Right cardiac atrium (tissue), 5 donors: Measurements from ENCODE around the gene PPFIBP2. TPM values are rescaled to one million over a fixed set of nuclear protein-coding genes. Genes with fewer than 3 reads are reported as not detected.

Source experiments
- ATAC-seq, 2 donors: fragments of 200-7000 bp; cut with Tn5 transposase; one replicate each; pipeline versions ENCODE4 v1.8.0 to v1.9.1; 2020; ENCODE audit warnings: moderate library complexity in 2 of 2, mild to moderate bottlenecking in 1 of 2
- DNase-seq, 3 donors: peaks; one replicate each; pipeline ENCODE4 v3.0.0-alpha.2; 2020
- H3K27ac ChIP-seq: one replicate; pipeline ENCODE4 v1.5.1; 2013; ENCODE audit warnings: mild to moderate bottlenecking, low read length, control low read depth, moderate library complexity
- H3K27me3 ChIP-seq: one replicate; pipeline ENCODE4 v1.6.1; 2013; ENCODE audit not compliant: control insufficient read depth, insufficient read depth
- H3K4me1 ChIP-seq: one replicate; pipeline ENCODE4 v1.6.1; 2013; ENCODE audit warnings: low read length; ENCODE audit not compliant: control insufficient read depth, insufficient read depth
- H3K4me3 ChIP-seq: one replicate; pipeline ENCODE4 v1.5.1; 2013; ENCODE audit warnings: low read length, control low read depth
- H3K9me3 ChIP-seq: one replicate; pipeline ENCODE4 v1.6.1; 2013; ENCODE audit warnings: low read length; ENCODE audit not compliant: control insufficient read depth
- WGBS: extraction: QIAGEN DNeasy Blood & Tissue Kit; methylation state at CpG from one replicate; pipeline ENCODE4 v1.1.7; 2013; 5-methylcytosine and 5-hydroxymethylcytosine counted together
- intact Hi-C, 4 donors: fragments of 100-400 bp; cut with DNase I; formaldehyde crosslinking; loops; one replicate each; pipeline versions ENCODE4 v1.11.0 to v1.14.0; 2022 to 2023
- polyA plus RNA-seq: library from polyadenylated mRNA; stranded (reverse); fragments of 200-250 nt; gene quantifications from one replicate; pipeline ENCODE4 v1.2.3, GENCODE V29; 2013
- total RNA-seq, 4 donors: library from RNA; stranded (reverse); fragmentation: NEBNext Ultra II Directional; extraction: Animal tissue kit (Norgen Biotek cat#: 25700); gene quantifications; one replicate each; pipeline ENCODE4 v1.2.1, GENCODE V29; 2021
- donor health status: healthy with polysubstance abuse.
- donor health status: DM: no; HTN: yes; CAD: no.
- donor health status: DM: no; HTN: no; CAD: no.
- donor health status: DM: no; HTN: yes; CAD: no; lungs with severe emphysema.
- donor health status: DM: yes; HTN: yes; CAD: no.

PPFIBP2 gene
- total and polyA plus RNA-seq, 5 donors, result 13.7 to 45.3 (median 25.0) TPM

GRCh38 chr11:7604331-7604955 is 90.6 kb downstream of the PPFIBP2 start:
- WGBS, result 87% methylated on average over 3 of the region's 3 CpGs

GRCh38 chr11:7605186-7605943 is 91.6 kb downstream of the PPFIBP2 start:
- Histone ChIP-seq H3K9me3 (no peaks in the 10 kb centered on the region), H3K27ac (no peak overlapping the region), H3K4me3 (no peak overlapping the region), H3K27me3 (no peaks in the 10 kb centered on the region), H3K4me1 (peaks cover 4% of the 10 kb centered on the region)
- 43% methylated on average over 5 of the region's 5 CpGs for WGBS
- intact Hi-C loops, result no loop called here
- no peak for DNase-seq
- ATAC-seq, result peak; percentile 53 to 84

More at GRCh38 chr11:7604331-7604955, 90.6 kb downstream of the PPFIBP2 start:
- peaks cover 4% of the 10 kb centered on the region for H3K4me1 ChIP-seq
- intact Hi-C loops, result no loop called here
- no peaks in the 10 kb centered on the region for H3K9me3 ChIP-seq
- ATAC-seq, result peak in 1 of 2 donors; percentile 34
- no peak overlapping the region for H3K4me3 ChIP-seq
- no peak for DNase-seq
- no peaks in the 10 kb centered on the region for H3K27me3 ChIP-seq
- H3K27ac ChIP-seq, result no peak overlapping the region

- no peaks in the 10 kb centered on the region for H3K27me3 ChIP-seq
- no peak overlapping the region for H3K27ac ChIP-seq
- peaks cover 4% of the 10 kb centered on the region for H3K4me1 ChIP-seq
- no peak overlapping the region for H3K4me3 ChIP-seq
- no peak for ATAC-seq
- intact Hi-C loops, result no loop called here
- no peak for DNase-seq
- H3K9me3 ChIP-seq, result no peaks in the 10 kb centered on the region
Observed at GRCh38 chr11:7606496-7606895, 92.7 kb downstream of the PPFIBP2 start.

GRCh38 chr11:7609015-7609414 is 95.2 kb downstream of the PPFIBP2 start:
- Histone ChIP-seq H3K9me3 (no peaks in the 10 kb centered on the region), H3K4me3 (no peak overlapping the region), H3K4me1 (no peaks in the 10 kb centered on the region), H3K27ac (no peak overlapping the region), H3K27me3 (no peaks in the 10 kb centered on the region)
- WGBS, result 72% methylated on average over 4 of the region's 4 CpGs
- no peak for DNase-seq
- ATAC-seq, result no peak
- intact Hi-C loops, result no loop called here

GRCh38 chr11:7609521-7609920 is 95.7 kb downstream of the PPFIBP2 start:
- H3K4me3 ChIP-seq, result no peak overlapping the region
- intact Hi-C loops, result no loop called here
- no peak for ATAC-seq
- H3K27me3 ChIP-seq, result no peaks in the 10 kb centered on the region
- no peak overlapping the region for H3K27ac ChIP-seq
- H3K9me3 ChIP-seq, result no peaks in the 10 kb centered on the region
- no peaks in the 10 kb centered on the region for H3K4me1 ChIP-seq
- DNase-seq, result no peak

GRCh38 chr11:7610393-7610792 is 96.6 kb downstream of the PPFIBP2 start:
- intact Hi-C loops, result no loop called here

GRCh38 chr11:7611411-7611810 is 97.6 kb downstream of the PPFIBP2 start:
- WGBS, result 93% methylated on average over 1 of the region's 1 CpG
- H3K4me1 ChIP-seq, result no peaks in the 10 kb centered on the region
- H3K27ac ChIP-seq, result no peak overlapping the region
- ATAC-seq (no peak), DNase-seq (no peak)
- intact Hi-C loops, result no loop called here
- no peaks in the 10 kb centered on the region for H3K9me3 ChIP-seq
- H3K27me3 ChIP-seq, result no peaks in the 10 kb centered on the region
- H3K4me3 ChIP-seq, result no peak overlapping the region

More at GRCh38 chr11:7610393-7610792, 96.6 kb downstream of the PPFIBP2 start:
- no peaks in the 10 kb centered on the region for H3K9me3 ChIP-seq
- WGBS, result 86% methylated on average over 3 of the region's 3 CpGs
- H3K4me1 ChIP-seq, result no peaks in the 10 kb centered on the region
- H3K4me3 ChIP-seq, result no peak overlapping the region
- no peak overlapping the region for H3K27ac ChIP-seq
- no peaks in the 10 kb centered on the region for H3K27me3 ChIP-seq
- ATAC-seq (no peak), DNase-seq (no peak)

GRCh38 chr11:7612056-7612660 is 98.4 kb downstream of the PPFIBP2 start:
- DNase-seq, result no peak
- WGBS, result 57% methylated on average over 7 of the region's 7 CpGs
- intact Hi-C loops, result no loop called here
- ATAC-seq, result no peak
- H3K9me3 ChIP-seq, result no peaks in the 10 kb centered on the region
- H3K27ac ChIP-seq, result no peak overlapping the region
- no peak overlapping the region for H3K4me3 ChIP-seq
- no peaks in the 10 kb centered on the region for H3K27me3 ChIP-seq
- H3K4me1 ChIP-seq, result no peaks in the 10 kb centered on the region

- Histone ChIP-seq H3K9me3 (no peaks in the 10 kb centered on the region), H3K27ac (no peak overlapping the region), H3K27me3 (no peaks in the 10 kb centered on the region), H3K4me3 (no peak overlapping the region), H3K4me1 (no peaks in the 10 kb centered on the region)
- ATAC-seq, result no peak
- intact Hi-C loops, result no loop called here
- no peak for DNase-seq
- WGBS, result 45% methylated on average over 4 of the region's 4 CpGs
Observed at GRCh38 chr11:7612661-7613393, 99.0 kb downstream of the PPFIBP2 start.

- DNase-seq (no peak), ATAC-seq (no peak)
- Histone ChIP-seq H3K9me3 (no peaks in the 10 kb centered on the region), H3K27ac (no peak overlapping the region), H3K27me3 (no peaks in the 10 kb centered on the region), H3K4me1 (no peaks in the 10 kb centered on the region), H3K4me3 (no peak overlapping the region)
- 94% methylated on average over 4 of the region's 4 CpGs for WGBS
- intact Hi-C loops, result no loop called here
Observed at GRCh38 chr11:7613394-7613720, 99.6 kb downstream of the PPFIBP2 start.

GRCh38 chr11:7614656-7615055 is 100.9 kb downstream of the PPFIBP2 start:
- H3K4me3 ChIP-seq, result no peak overlapping the region
- no peaks in the 10 kb centered on the region for H3K27me3 ChIP-seq
- intact Hi-C loops, result no loop called here
- no peak for DNase-seq
- no peaks in the 10 kb centered on the region for H3K9me3 ChIP-seq
- H3K4me1 ChIP-seq, result no peaks in the 10 kb centered on the region
- ATAC-seq, result no peak
- H3K27ac ChIP-seq, result no peak overlapping the region
